HG03354 (cell line): Measurements from ENCODE around the gene NXT1.
"Not testable (repeated sequence)": the region's sequence is repeated elsewhere in the genome, so short reads cannot be mapped to it uniquely, and the experiment has no call there.

Experiments
- ATAC-seq: cut with Tn5 transposase; IDR thresholded peaks from one replicate; pipeline ENCODE4 v1.9.1; 2021; ENCODE audit warnings: mild to moderate bottlenecking; ENCODE audit not compliant: unreplicated experiment, poor library complexity, severe bottlenecking

Gene NXT1

GRCh38 chr20:23327617-23328333 lies 22.8 kb upstream of the NXT1 start:
- no peak for ATAC-seq

- no peak for ATAC-seq
Measured at GRCh38 chr20:23331450-23332350, 18.9 kb upstream of the NXT1 start.

GRCh38 chr20:23332467-23332866 lies 18.1 kb upstream of the NXT1 start:
- no peak for ATAC-seq

- ATAC-seq = no peak
Measured at GRCh38 chr20:23334111-23334510, 16.5 kb upstream of the NXT1 start.

- no peak for ATAC-seq
Measured at GRCh38 chr20:23335521-23335920, 15.1 kb upstream of the NXT1 start.

- ATAC-seq = no peak
Measured at GRCh38 chr20:23336476-23336875, 14.1 kb upstream of the NXT1 start.

- ATAC-seq = no peak
Measured at GRCh38 chr20:23337312-23337711, 13.3 kb upstream of the NXT1 start.

GRCh38 chr20:23339986-23340385 lies 10.6 kb upstream of the NXT1 start:
- no peak for ATAC-seq

- ATAC-seq = no peak
Measured at GRCh38 chr20:23340524-23340923, 10.1 kb upstream of the NXT1 start.

- no peak for ATAC-seq
Measured at GRCh38 chr20:23341073-23341472, 9.5 kb upstream of the NXT1 start.

GRCh38 chr20:23343590-23343989 lies 7.0 kb upstream of the NXT1 start:
- no peak for ATAC-seq

GRCh38 chr20:23344336-23344735 lies 6.3 kb upstream of the NXT1 start:
- ATAC-seq = no peak

- ATAC-seq = no peak
Measured at GRCh38 chr20:23346002-23346401, 4.6 kb upstream of the NXT1 start.

GRCh38 chr20:23347791-23348190 lies 2.8 kb upstream of the NXT1 start:
- ATAC-seq = no peak

- not testable (repeated sequence) for ATAC-seq
Measured at GRCh38 chr20:23348510-23348909, 2.1 kb upstream of the NXT1 start.

- ATAC-seq = peak; percentile 38
Measured at GRCh38 chr20:23349338-23350195, 1.0 kb upstream of the NXT1 start.

GRCh38 chr20:23350904-23351838 lies 580 bp downstream of the NXT1 start:
- peak; percentile 37 for ATAC-seq

- no peak for ATAC-seq
Measured at GRCh38 chr20:23356203-23356602, 5.6 kb downstream of the NXT1 start.
